ELF-1 (cell line): ENCODE results near the gene RAB40B.
"Not testable (repeated sequence)": the region's sequence is repeated elsewhere in the genome, so short reads cannot be mapped to it uniquely, and the experiment has no call there.

Experiments
- DNase-seq: peaks from one replicate; pipeline ENCODE4 v3.0.0-alpha.2; 2016; ENCODE audit warnings: low read depth, low spot score

RAB40B gene

DNA sequence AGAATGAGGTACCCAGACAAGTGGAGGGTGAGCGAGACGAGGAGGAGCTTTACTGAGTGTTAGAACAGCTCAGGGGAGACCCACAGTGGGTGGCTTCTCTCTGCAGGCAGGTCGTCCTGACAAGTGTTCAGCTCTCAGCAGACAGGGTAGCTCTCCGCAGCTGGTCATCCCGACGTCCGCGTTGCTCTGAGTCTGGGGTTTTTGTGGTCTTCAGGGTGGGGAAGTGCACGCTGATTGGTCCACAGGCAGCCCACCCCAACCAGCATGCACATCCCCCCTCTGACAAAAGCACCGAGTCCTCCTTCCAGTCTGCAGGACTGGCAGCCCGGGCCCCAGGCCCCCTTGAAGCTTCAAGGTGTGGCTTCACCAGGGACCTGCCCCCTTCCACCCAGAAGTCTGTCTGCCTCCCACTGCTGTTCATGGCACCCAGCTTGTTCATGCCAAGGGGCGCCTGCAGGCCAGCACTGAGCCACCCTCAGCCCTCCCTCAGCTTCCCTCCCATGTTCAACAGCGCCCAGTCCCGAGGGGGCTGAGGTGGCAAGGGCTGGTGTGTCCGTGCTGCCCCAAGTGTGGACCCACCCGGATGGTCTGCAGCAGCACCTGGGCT, 30.4 kb downstream of the RAB40B start:
- no peak for DNase-seq

DNA sequence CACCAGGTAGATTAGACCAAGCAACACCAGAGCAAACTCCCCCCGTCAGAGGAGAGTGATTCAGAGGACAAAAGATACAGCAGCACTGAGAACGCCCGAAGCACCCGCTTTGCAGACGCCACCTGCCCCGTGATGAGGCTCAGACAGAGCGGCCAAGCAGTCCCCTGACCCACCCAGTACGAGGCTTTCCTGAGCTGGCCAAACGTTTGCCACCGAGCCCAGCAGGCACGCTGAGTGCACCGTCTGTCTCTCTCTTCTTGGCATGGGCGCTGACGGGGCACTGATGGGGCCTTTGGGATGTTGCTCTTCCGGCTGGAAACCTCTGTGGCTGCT, 30.9 kb downstream of the RAB40B start:
- DNase-seq: no peak

DNA sequence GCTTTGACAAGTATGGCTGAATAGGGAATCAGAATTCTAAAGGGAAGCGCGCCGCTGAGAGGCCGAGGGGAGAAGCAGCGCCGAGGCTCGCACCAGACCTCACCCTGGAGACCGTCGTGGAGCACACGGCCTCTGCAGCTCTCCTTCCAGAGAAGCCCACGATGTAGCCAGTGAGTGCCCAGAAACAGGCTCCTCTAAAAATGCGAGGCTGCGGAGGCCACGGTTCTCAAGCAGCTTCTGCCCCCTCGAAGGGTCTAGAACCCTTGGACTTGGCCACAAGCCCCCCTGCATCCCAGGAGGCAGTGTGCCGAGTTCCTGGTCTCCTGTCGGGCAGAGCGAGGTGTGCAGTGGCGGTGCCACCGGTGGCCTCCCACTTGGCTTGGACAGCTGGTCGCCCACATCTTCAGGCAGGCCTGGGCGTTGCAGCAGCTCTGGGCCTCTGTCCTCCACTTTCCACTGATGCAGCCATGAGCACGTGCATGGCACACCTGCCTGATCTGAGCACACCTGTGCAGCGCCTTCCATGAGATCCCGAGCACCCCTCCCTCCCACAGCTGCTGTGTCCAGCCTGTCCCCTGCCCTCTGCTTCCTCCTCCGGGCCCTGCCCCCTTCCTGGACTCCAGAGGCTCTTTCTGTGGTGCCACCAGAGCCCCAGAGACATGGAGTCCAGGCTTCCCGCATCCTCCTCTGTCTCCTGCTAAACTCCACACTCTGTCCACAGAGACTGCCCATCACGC, 31.4 kb downstream of the RAB40B start:
- DNase-seq: no peak

DNA sequence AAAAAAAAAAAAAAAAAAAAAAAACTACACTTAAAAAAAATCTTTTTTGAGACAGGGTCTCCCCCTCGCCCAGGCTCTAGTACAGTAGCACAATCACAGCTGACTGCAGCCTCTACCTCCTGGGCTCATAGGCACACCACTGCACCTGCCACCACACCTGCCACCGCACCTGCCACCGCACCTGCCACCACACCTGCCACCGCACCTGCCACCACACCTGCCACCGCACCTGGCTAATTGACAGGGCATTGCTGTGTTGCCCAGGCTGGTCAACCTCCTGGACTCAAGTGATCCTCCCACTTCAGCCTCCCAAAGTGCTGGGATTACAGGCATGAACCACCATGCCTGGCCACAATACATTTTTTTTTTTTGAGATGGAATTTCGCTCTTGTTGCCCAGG, 32.6 kb downstream of the RAB40B start:
- no peak for DNase-seq

DNA sequence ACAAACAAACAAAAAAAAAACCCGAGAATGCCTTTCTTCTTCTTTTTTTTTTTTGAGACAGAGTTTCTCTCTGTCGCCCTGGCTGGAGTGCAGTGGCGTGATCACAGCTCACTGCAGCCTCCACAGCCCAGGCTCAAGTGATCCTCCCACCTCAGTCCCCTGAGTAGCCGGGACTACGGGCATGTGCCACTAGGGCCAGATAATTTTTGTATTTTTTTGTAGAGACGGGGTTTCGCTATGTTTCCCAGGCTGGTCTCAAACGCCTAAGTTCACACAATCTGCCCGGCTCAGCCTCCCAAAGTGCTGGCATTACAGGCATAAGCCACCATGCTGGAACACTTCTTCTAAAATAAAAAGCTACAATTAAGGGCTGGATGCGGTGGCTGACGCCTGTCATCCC, 33.3 kb downstream of the RAB40B start:
- no peak for DNase-seq

DNA sequence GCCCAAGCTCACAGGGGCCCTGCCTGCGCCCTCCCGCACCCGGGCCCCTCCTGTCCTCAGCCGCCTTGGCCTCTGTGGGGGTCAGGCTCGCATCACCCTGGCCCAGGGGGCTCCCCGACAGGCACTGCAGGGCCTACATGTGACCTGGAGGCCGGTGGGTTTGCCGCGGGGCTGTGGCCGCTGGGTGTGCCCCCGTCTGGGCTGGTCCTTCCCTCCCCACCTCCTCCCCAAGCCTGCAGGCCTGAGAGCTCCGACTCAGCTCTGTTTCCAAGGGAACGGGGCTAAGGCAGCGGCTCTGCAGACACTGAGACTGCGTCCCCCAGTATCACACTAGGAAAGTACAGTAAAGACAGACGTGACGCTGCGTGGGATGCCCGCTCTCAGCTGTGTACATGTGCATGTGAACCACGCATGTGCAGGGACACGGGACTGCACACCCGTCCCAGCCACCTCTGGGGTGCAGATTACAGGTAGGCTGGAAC, 33.8 kb downstream of the RAB40B start:
- no peak for DNase-seq

DNA sequence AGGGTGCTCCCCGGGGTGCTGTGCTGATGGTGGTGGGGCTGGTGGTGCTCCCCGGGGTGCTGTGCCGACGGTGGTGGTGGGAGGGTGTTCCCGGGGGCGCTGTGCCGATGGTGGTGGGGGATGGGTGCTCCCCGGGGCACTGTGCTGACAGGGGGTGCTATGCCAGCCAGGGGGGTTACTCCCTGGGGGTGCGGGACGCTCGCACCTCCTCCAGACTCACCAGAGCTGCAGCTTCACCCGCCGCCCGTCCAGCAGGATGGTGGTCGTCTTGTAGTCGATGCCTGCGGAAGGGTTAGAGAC, 34.3 kb downstream of the RAB40B start:
- no peak for DNase-seq

DNA sequence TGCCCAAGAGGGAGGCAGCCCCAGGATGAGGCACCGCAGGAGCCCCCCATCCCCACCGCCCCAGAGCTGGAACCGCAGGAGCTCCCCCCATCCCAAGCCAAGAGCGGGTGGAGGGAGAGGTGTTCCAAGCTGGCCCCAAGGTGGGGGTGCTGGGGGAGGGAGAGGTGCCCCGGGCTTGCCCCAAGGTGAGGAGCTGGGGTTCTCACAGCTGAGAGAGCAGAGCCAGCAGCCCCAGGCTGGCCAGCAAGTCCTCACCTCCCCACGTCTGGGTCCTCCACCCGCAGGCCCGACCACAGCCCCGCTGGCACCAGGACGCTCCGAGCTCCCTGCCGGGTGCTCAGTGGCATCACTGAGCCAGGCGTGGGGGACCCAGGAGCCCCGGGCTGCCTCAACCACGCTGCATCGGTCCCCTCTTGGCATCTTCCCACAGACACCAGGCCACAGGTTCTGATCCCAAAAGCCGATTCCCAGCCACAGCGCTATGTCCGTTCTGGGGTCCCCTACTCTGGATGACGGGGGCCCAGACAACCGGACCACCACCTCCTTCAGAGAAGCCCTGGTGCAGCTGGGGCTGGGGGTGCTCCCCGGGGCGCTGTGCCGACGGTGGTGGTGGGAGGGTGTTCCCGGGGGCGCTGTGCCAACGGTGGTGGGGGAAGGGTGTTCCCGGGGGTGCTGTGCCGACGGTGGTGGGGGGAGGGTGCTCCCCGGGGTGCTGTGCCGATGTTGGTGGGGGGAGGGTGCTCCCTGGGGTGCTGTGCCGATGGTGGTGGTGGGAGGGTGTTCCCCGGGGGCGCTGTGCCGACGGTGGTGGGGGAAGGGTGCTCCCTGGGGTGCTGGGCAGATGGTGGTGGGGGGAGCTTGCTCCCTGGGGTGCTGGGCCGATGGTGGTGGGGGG, 34.9 kb downstream of the RAB40B start:
- no peak for DNase-seq

DNA sequence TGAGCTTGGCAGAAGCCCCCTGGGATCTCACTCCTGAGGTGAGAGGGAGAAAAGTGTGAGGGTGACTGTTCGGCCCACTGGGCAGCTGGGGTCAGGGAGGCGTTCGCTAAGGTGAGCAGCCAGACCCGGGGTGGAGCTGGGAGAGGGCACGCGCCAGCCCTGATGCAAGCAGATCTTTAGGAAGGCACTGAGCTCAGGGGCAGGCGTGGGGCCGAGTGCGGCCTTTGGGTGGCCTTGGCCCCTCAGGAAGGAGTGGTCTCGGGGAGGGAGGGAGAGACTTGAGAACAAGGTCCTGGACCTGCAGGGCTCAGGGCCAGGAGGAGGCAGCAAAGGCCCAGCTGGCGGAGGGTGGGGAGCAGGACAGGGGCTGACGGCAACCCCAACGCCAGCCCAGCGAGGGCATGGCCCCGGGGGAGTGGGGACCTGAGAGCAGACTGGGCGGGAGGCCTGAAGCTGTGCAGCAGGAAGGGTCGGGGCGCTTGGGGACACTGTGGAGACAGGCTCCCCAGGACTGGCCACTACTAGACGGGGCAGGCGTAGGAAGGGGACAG, 35.7 kb downstream of the RAB40B start:
- no peak for DNase-seq

DNA sequence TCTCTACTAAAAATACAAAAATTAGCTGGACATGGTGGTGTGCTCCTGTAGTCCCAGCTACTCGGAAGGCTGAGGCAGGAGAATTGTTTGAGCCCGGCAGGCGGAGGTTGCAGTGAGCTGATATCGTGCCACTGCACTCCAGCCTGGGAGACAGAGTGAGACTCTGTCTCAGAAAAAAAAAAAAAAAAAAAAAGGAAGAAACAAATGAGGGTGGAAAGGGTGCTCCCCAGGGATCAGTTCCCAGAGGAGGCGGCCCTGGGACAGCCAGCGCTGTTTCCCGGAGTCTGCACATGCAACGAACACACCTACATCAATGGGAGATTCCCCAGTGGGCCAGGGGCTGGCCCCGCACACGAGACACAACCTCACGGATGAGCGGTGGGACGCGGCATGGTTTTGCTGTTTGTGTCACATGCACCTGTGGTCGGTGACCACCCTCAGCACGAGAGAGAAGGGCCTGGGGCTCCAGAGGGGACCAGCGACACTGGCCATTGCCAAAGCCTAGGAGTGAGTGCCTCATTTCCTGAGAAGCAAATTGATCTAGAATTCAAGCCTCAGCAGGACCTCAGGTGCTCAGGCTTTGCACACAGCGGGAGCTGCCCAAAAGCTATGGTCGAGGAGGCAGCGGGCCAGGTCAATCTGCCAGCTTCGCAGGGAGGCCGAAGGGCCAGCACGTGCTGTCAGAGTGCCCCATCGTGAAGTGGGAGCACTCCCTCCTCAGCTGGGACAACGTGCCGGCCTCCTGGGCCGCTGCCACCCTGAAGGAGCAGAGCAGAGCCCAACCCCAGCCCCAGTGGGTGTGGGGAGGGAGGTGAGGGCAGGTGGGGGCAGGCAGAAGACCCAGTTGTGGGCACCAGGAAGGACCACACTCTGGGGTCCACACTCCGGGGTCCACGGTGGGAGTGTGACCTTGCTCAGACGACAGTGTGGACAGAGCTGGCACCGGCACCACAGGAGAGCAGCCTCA, 36.5 kb downstream of the RAB40B start:
- DNase-seq: no peak

DNA sequence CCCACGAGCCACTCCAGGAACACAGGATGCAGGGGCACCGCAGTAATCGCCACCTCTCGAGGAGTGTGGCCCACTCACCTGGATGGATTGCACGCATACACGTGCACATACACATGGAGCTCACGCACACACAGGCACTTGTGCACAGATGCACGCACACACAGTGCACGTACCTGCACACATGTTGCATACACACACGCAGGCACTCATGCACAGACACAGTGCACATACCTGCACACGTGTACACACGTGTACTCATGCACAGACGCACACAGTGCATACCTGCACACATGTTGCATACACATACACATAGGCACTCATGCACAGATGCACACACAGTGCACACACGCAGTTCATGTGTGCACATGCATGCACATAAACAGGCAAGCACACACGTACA, 38.6 kb downstream of the RAB40B start:
- no peak for DNase-seq

DNA sequence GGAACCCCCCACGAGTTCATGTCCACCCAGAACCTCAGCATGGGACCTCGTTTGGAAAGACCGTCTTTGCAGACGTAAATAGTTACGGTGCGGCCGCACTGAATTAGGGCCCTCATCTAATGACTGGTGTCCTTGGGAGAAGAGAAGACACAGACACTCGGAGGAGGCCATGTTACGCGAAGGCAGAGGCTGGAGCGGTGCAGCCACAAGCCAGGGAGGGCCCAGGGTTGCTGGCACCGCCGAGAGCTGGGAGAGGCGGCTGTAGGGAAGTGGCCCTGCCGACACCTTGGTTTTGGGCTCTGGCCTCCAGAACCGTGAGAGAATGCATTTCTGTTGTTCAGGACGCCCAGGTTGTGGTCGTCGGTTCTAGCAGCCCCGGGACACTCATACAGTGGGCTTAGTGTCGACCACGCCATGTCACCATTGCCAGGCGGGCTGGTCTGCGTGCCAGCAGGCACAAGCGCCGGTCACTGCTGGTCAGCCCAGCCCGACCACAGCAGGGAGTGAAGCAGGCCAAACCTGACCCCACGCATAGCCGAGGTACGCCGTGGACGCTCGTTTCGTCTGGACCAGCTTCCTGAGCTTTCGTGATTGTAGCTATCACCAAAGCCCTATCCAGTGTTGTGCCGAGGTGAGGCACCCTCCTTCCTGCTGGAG, 39.6 kb downstream of the RAB40B start:
- DNase-seq: no peak

DNA sequence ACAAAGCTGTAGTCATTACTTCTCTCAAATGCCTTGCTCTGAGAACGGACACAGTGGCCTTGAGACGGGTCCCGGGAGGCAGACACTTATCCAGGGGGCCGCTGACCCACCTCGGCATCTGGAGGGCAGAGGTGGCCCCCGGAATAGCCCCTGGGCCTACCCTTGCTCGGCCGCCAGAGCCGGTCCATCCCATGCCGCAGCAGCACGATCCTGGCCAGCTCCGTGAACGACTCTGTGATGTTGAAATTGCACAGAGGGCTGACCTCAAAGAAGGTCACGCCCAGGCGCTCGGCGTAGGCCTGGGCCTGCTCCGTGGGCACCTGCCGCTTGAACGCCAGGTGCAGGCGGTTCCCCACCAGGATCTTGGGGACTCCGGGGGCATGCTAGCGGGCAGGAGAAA, 40.2 kb downstream of the RAB40B start:
- DNase-seq: no peak

DNA sequence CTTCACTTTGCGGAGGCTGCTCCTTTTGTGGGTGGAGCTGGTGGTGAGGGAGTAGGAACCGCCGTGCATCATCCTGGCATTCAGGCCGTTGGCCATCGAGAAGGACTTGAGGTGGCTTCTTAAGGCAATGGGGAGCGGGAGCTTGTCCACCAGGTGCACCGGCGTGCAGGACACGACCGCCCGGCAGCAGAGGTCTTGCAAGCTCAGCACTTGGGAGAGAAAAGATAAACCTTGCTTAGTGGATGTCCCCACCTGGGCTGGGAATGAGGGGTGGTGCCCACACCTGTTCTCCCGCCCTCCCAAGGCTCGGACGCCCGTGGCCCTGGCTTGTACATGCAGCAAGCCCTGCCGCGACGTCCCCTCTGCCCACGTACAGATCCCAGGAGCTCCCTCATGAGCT, 40.6 kb downstream of the RAB40B start:
- no peak for DNase-seq

DNA sequence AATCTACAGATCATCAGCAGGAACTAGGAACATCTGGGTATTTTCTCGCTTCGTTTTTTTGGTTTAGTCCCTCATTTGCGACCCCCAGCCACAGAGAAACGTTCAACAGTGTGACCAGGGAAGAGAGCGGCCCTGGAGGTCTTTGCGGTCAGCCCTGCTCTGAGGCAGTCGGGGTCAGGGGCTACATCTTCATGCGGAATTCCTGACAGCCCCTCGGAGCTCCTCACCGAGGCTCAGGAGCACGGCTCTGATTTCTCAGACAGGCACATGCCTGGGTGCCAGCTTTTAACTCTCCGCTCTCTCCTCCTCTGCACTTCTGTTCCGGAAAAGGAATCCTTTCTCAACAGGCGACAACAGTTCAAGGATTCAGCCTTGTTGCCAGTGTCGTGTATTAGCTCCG, 42.2 kb downstream of the RAB40B start:
- no peak for DNase-seq

DNA sequence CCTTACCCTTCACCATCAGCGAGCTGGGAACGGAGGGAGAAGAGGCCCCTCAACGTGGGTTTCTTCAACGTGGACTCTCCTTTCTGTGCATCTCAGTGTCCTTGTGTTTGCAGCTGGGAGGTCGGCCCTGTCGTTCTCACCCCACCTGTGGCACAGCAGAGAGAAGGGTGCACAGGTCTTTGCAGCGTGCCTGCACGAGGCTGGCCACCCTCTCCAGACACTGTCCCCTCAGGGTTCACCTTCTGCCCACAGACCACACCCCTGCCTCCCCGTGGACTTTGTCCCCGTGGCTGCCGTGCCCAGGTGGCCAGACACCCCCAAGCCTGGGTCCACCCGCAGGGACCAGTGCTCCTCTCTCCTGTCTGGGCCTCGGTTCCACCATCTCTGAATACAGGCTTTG, 43.0 kb downstream of the RAB40B start:
- no peak for DNase-seq

DNA sequence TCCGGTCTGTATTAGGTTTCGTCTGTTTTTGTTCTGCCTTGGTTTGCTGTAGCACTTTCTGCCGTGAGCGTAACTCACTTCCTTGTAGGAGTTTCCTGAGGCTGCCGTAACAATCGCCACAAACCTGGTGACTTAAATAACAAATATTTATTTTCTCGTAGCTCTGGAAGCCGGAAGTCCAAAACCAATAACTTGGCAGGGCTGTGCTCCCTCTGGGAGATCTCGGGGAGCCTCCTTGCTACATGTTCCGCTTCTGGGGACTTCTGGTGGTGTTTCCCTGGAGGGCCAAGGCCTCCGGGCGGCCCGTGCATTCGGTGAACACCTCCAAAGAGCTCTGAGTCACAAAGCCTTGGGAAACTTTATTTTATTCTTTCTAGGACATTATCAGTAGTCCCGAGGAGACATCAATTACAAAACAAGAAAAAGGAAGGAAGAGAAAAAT, 43.4 kb downstream of the RAB40B start:
- DNase-seq: no peak

DNA sequence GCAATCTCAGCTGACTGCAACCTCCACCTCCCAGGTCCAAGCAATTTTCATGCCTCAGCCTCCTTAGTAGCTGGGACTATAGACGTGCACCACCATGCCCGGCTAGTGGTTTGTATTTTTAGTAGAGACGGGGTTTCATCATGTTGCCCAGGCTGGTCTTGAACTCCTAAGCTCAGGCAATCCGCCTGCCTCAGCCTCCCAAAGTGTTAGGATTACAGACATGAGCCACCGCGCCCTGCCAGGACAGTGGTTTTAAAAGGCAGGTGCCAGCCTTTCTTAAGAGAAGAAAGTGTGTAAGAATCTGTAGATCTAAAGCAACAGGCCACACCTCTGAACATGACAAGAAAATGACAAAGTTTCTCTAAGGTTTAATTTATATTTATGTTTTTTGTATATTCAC, 43.9 kb downstream of the RAB40B start:
- DNase-seq: not testable (repeated sequence)

DNA sequence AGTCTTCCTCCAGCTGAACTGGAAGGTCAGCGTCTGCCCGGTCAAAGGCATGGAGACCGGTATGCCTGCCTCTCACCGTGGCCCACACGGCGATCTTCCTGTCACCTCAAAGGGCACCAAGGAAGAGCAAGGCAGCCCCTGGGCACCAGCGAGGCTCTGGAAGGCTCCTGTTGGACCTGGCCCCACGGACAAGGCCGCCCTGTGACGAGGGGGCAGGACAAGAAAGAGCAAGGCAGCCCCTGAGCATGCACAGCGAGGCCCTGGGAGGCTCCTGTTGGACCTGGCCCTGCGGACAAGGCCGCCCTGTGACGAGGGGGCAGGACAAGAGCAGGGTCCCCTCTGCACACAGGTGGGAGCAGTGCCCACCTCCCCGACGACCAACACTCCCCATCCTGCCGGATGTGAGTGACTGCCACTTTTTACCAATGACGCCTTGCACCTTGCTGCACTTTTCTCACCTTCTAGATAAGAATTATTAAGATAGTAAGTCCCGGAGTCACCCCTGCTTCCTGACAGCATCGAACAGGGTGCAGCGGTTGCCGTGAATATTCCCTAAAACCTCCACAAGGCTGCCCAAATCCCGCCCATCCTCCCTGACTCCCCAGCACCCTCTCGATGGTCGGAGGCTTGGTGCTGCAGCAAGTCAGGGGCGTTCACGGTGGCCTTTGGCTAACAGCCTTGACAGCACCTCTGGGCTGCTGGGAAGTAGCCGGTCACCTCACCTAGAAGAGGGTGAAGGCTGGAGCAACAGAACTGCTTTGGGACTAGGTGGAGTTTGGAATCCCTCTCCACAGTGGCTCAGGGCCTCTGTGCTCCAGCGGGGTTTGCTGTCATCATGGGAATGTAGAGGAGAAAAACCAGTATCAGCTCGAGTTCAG, 44.6 kb downstream of the RAB40B start:
- DNase-seq: no peak

DNA sequence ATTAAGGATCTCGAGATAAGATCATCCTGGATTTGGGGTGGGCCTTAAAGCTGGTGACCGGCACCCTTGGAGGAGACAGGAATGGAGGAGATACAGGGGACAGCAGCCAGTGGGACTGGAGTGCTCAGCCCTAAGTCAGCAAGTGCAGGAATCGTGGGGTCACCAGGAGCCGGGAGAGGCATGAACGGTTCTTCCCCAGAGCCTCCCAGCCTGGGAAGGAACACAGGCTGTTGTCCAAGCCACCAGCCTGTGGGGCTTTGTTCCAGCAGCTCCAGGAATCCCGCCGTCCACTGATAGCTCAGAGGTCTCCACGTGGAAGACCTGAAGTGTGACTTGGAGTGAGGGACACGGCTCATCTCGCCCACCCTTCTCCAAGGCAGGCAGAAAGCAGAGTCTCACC, 47.8 kb downstream of the RAB40B start:
- no peak for DNase-seq
